ENCODE data around the gene ATP5MK. TPM values are rescaled to one million over a fixed set of nuclear protein-coding genes. Genes with fewer than 3 reads are reported as not detected.

ATP5MK gene, protein sequence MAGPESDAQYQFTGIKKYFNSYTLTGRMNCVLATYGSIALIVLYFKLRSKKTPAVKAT
- total RNA-seq (2022; extraction: Qiagen RNA extraction): 484 to 582 TPM (median 511 TPM) in 5 replicates

DNA sequence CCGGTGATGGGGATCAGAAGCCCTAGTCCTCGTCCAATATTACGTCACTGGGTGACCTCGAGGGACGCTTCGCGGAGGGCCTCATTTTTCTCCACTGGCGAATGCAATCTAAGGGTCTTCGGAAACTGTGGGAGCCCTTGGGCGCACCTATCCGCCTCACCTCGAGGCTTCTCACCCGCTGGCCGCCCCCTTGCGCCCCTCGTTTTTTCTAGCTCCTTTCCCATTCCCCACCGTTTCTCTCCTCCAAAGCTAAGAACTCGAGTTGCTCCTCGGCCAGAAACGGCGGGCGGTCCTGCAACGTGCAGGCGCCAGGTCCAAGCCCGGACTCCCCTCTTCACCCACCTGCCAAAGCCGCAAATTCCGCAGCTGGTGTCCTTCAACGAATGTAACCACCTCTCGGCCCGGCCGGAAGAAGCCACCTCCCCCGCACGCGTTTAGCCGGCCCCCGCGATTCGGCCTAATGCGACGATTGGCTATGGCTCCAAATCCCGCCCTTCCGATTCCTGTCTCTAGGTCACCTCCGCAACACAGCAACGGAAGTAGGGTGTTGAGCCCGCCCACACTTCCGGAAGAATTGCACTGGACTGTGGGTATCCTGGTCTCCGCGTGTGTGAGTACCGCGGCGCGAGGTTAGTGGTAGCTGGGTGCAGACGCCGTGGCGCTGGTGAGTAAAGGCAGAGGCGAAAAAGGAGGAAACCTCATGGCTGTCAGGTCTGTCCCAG, at the start of gene ATP5MK, which contains the start of gene PDCD11:
Gene ATP5MK, minus strand, starts transcription at position 409 of the 722 bp plus-strand sequence. CDS start 4,018 bp downstream, outside the sequence.
Gene PDCD11, plus strand, starts transcription at position 560 of the 722 bp plus-strand sequence. CDS start 1,801 bp downstream, outside the sequence.

DNA sequence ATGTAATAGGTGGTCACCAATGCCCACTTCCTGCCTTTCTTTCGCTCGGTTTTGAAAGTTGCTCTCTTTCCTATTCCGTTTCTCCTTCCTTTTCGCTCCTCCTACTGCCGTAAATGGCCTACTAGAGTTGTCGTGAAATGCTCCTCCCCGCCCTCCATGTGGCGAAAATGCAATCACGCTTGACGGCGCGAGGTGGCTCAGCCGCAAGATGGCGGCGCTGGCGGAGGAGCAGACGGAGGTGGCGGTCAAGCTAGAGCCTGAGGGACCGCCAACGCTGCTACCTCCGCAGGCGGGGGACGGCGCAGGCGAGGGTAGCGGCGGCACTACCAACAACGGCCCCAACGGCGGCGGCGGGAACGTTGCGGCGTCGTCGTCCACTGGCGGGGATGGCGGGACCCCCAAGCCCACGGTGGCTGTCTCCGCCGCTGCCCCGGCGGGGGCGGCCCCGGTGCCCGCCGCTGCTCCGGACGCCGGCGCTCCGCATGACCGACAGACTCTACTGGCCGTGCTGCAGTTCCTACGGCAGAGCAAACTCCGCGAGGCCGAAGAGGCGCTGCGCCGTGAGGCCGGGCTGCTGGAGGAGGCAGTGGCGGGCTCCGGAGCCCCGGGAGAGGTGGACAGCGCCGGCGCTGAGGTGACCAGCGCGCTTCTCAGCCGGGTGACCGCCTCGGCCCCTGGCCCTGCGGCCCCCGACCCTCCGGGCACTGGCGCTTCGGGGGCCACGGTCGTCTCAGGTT, 28.3 kb downstream of the ATP5MK start, which contains the start of gene TAF5:
Gene TAF5, plus strand, starts transcription at position 195 of the 737 bp plus-strand sequence. Its CDS starts 14 bp downstream, at position 209.

DNA sequence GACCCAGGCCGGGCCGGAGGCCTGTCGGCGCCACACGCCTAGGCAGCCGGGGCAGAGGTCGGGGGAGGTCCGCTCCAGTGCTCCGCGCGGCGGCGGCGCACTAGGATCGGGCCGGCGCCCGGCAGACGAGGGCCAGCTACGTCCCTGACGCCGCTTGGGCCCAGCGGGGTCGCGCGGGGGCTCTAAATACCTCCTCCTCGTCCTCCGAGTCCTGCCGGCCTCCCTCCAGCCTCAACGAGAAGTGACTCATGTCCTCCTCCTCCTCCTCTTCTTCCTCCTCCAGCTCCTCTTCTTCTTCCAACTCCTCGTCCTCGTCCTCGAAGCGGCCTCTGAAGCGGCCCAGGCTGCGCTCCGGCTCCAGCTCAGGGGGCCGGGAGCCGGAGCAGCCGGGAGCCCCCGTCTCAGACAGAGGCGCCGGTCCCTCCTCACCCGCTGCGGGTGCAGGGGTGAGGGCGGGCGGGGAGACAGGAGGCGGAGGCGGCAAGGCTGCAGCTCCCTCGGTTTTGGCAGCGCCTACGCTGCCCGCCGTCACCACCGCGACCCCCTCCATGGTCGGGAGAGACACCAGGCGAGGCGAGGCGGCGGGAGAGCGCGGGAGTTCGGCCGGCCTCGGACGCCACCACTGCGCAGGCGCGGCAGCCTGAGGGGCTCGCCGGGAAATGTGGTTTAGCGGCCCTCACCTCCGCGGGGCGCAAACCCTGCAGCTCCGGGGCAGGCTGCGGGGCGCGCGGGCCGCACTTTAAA, 45.6 kb downstream of the ATP5MK start, which contains the start of gene PCGF6:
Gene PCGF6, minus strand, starts transcription at position 624 of the 744 bp plus-strand sequence. Its CDS starts 74 bp downstream, at position 550.

Other genes with a start within 250 kb of the ATP5MK start
- gene NT5C2, start 203.2 kb downstream of the ATP5MK start, total RNA-seq (2022; extraction: Qiagen RNA extraction): 71.7 to 85.5 TPM (median 76.7 TPM) in 5 replicates
- gene RPEL1, start 150.6 kb downstream of the ATP5MK start, total RNA-seq (2022; extraction: Qiagen RNA extraction): 0.05 to 0.08 TPM (median 0.07 TPM) in 4 of 5 replicates, not detected in the other
- gene INA, start 119.3 kb downstream of the ATP5MK start, total RNA-seq (2022; extraction: Qiagen RNA extraction): 22.8 to 31.4 TPM (median 25.0 TPM) in 5 replicates
- 10.4 to 13.1 TPM (median 11.3 TPM) in 5 replicates for gene PCGF6, start 45.3 kb downstream of the ATP5MK start, total RNA-seq (2022; extraction: Qiagen RNA extraction)
- 3.2 to 4.0 TPM (median 3.6 TPM) in 5 replicates for gene TAF5, start 28.5 kb downstream of the ATP5MK start, total RNA-seq (2022; extraction: Qiagen RNA extraction)
- gene PDCD11, start 151 bp upstream of the ATP5MK start, total RNA-seq (2022; extraction: Qiagen RNA extraction): 37.9 to 41.3 TPM (median 41.0 TPM) in 5 replicates
- gene CALHM2, start 55.9 kb upstream of the ATP5MK start, total RNA-seq (2022; extraction: Qiagen RNA extraction): 4.5 to 7.6 TPM (median 6.0 TPM) in 5 replicates
- 0.02 TPM in 1 of 5 replicates, not detected in the others for gene CALHM1, start 62.4 kb upstream of the ATP5MK start, total RNA-seq (2022; extraction: Qiagen RNA extraction)
- 0.45 to 0.74 TPM (median 0.49 TPM) in 5 replicates for gene CALHM3, start 82.8 kb upstream of the ATP5MK start, total RNA-seq (2022; extraction: Qiagen RNA extraction)
- 0.20 to 0.59 TPM (median 0.52 TPM) in 5 replicates for gene NEURL1, start 97.2 kb upstream of the ATP5MK start, total RNA-seq (2022; extraction: Qiagen RNA extraction)

All from A549 treated with CORT108297 at 1 μM for 4 hours (cell line).